HG02588 (cell line): ENCODE results near the gene GRID2.
"Not testable (repeated sequence)": the region's sequence is repeated elsewhere in the genome, so short reads cannot be mapped to it uniquely, and the experiment has no call there.

ENCODE experiments used
- ATAC-seq: cut with Tn5 transposase; IDR thresholded peaks from one replicate; pipeline ENCODE4 v1.9.1; 2021; ENCODE audit warnings: mild to moderate bottlenecking, moderate library complexity; ENCODE audit not compliant: unreplicated experiment

The GRID2 gene

GRCh38 chr4:93645120-93645519 lies 1341.4 kb downstream of the GRID2 start:
- ATAC-seq: no peak

- no peak for ATAC-seq
Observed at GRCh38 chr4:93646233-93646930, 1342.6 kb downstream of the GRID2 start.

- no peak for ATAC-seq
Observed at GRCh38 chr4:93648258-93648657, 1344.5 kb downstream of the GRID2 start.

DNA sequence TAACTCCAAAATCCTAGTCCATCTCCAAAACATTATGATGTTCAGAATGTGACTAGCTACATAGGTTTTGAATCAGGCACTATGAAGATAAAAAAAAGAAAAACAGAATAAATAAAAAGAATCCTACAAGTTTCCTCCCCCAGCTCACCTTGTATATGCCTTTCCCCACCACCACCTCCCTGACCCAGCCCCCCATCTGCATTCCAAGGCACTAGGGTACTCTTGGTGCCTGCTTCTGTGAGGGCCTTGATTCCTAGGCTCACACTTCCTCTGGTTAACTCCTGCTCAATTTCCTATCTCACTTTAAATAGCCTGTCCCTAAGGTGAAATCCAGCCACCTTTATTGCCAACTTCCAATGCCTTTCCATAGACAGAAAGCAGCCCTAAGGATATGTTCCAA lies 1346.1 kb downstream of the GRID2 start:
- ATAC-seq: no peak

GRCh38 chr4:93654211-93654610 lies 1350.4 kb downstream of the GRID2 start:
- ATAC-seq: no peak

DNA sequence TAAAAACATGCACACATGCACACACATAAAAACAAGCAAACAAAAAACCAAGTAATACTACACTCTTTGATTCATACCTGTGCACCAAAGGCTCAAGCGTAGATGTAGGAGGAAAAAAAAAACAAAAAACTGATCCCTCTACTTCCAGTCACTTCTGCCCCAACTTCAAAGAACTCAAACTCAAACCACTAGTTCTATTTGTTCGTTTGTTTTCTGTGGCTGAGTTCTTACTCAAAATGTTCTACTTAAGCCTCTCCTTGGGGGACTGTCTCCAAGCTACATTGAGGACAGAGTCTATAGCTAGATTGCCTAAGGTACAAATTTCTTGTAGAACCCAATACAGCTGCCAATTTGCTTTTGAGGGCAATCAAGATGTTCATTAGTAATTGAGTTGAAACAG lies 1353.8 kb downstream of the GRID2 start:
- no peak for ATAC-seq

DNA sequence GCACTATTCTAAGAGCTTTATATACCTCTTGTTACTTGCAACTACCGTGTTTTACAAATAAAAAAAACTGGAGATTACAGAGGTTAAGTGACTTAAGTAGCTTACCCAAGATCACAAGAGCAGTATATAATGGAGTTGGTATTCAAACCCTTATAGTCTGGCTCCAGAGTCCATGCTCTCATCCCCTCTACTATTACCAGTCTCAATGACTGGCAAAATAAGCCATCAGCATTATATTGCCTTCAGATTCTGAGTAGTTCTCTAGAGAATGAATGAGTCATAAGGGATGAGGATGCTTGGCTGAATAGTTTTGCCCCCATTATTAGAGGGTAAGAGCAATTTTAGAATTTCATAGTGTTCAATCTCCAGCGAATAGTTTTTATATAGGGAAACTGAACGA lies 1354.7 kb downstream of the GRID2 start:
- no peak for ATAC-seq

- no peak for ATAC-seq
Observed at GRCh38 chr4:93659629-93660028, 1355.9 kb downstream of the GRID2 start.

DNA sequence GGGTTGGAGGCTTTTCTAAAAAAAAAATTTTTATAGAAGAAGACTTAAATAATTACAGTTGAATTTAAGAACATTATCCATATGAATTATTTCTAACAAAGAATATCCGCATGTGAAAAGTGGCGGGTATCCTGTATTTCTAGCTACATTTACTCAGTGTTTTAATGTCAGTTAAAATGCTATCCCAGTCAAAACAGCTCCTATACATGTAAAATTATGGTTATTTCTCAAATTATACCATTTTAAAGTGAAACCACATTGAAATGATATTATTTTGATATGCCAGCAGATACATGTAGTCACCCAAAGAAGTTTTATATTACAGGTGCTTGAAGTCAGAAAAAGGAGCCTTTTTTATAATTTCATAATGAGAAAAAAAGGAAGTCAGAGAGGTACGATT lies 1356.3 kb downstream of the GRID2 start:
- ATAC-seq: no peak

DNA sequence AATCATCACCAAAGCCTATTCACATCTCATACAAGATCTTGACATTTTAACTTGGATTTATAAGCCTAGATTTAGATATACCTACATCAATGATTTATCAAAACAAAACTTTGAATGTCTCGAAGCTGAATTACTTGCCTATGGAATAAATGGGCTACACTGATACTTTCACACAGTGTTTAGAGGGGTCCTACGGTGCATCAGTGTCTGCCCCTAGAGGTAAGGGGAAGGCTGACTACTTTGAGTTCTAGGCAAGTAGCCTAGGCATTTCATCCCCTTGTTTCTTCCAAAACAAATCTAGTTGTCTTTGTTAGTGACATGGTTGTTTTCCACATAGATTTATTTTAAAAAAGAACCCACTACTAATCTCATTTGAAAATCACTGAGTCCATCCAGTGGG lies 1366.7 kb downstream of the GRID2 start:
- ATAC-seq: no peak

DNA sequence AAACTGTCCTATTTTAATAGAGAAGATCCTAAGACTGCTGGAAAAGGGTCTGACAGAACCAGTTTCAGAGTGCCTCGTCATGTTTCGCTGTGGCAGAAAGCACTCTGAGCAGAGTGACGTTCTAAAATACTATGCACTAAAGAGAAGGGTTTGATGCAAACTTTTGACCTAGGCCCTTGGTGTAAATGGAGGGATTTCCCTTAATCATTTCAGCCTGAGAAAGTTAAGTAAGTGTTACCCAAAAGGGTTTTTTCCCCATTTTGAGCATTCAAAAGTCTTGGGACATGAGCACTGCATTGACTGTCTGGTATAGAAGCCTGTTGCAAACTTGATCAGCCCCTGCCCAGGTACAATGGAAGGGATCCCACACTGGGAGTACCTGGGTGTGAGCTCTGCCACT lies 1367.3 kb downstream of the GRID2 start:
- no peak for ATAC-seq

DNA sequence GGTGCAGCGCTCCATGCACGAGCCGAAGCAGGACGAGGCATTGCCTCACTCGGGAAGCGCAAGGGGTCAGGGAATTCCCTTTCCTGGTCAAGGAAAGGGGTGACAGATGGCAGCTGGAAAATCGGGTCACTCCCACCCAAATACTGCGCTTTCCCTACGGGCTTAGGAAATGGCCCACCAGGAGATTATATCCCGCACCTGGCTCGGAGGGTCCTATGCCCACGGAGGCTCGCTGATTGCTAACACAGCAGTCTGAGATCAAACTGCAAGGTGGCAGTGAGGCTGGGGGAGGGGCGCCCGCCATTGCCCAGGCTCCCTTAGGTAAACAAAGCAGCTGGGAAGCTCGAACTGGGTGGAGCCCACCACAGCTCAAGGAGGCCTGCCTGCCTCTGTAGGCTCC lies 1373.2 kb downstream of the GRID2 start:
- not testable (repeated sequence) for ATAC-seq

DNA sequence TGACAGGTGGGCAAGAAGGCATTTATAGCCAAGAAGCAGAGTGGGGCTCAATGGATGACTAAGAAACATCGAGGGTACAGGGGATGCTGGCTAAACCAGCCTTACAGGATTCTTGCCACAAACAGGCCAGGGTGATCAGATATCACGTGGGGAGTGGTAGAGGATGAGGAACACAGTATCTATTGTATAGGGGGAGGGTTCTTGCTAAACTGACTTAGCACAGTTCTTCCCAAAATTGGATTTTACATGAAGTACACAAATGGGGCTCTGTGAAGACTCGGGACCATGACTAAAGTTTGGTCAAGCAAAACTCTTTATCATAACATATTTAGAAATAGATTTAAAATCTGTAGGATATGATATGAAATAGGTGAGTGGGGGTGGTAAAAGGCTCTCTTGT lies 1380.8 kb downstream of the GRID2 start:
- ATAC-seq: no peak

GRCh38 chr4:93687304-93687703 lies 1383.5 kb downstream of the GRID2 start:
- no peak for ATAC-seq

DNA sequence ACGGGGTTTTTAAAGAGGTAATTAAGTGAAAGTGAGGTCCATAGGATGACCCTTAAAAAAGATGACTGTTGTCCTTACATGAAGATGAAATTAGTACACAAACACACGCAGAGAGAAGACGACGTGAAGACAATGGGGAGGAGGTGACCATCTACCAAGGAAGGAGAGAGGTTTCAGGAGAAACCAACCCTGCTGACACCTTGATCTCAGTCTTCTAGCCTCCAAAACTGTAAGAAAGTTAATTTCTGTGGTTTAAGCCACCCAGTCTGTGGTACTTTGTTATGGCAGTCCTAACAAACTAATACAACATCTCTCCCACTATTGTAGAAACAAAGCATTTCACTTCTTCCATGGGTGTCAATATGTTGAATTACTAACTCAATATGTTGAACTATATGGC lies 1385.2 kb downstream of the GRID2 start:
- ATAC-seq: no peak

DNA sequence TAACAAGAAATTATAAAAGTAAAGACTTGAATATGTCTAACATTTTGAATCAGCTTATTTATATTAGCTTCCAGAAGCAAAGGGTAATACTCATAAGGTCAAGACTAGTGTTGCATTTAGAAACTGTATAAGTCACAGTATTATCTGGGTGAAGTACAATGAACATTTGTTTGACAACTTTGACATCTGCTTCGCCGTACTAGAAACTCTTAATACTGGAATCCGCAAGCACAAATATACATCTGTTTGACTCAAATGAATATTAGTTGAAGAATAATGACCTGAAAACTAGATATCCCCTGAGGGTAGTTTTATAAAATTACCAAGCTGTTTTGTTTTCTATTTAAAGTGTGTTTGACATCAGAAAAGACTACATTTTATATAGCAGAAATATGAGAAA lies 1389.4 kb downstream of the GRID2 start:
- no peak for ATAC-seq

- no peak for ATAC-seq
Observed at GRCh38 chr4:93698686-93699085, 1394.9 kb downstream of the GRID2 start.

DNA sequence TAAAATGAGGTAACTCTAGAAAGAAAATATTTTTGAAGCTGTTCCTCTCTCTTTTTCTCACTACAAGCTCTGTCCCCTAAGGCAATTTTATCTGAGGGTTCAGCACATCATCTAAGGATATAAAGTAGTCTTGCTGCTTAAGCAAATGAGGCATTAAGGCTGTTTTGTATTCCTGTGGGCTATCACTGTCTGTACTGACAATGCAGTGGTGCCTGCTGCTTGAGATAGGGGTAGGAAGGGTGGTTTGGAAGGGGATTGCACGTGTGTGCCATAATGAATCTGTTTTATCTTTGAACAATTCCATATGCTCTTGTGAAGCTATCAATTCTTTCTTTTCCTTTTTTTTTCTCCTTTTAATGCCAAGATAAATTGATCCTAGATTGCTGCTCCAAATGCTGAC lies 1396.8 kb downstream of the GRID2 start:
- no peak for ATAC-seq

- ATAC-seq: peak; percentile 62
Observed at GRCh38 chr4:93710101-93710846, 1406.5 kb downstream of the GRID2 start.

DNA sequence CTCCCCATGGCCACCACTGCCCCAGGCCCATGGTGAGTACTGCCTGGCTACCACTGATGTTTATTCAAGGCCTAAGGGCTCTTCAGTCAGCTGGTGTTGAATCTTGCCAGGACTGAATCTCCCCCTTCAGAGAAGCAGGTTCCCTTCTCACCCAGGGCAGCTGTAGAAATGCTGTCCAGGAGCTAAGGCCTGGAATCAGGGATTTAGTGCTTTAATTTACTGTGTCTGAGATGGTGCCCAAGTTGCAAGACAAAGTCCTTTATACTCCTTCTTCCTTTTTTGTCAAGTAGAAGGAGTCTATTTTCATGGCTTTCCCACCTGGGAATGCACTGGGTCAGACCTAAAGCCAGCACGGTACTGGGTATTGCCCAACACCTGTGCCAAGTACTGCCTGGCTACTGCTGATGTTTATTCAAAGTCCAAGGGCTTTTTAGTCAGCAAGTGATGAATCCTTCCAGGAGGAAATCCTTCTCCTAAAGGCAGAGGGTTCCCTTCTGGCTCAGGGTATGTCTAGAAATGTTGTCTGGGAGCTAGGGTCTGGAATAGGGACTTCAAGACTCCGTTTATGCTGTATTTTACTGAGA lies 1407.2 kb downstream of the GRID2 start:
- ATAC-seq: no peak

- no peak for ATAC-seq
Observed at GRCh38 chr4:93718233-93718632, 1414.5 kb downstream of the GRID2 start.

- no peak for ATAC-seq
Observed at GRCh38 chr4:93719552-93719951, 1415.8 kb downstream of the GRID2 start.
